HG03439 (cell line): ENCODE data around the gene PRPF8.
"Not testable (repeated sequence)": the region's sequence is repeated elsewhere in the genome, so short reads cannot be mapped to it uniquely, and the experiment has no call there.

Source experiments
- ATAC-seq: cut with Tn5 transposase; IDR thresholded peaks from one replicate; pipeline ENCODE4 v1.9.1; 2021; ENCODE audit warnings: mild to moderate bottlenecking, moderate library complexity; ENCODE audit not compliant: unreplicated experiment

The PRPF8 gene

DNA sequence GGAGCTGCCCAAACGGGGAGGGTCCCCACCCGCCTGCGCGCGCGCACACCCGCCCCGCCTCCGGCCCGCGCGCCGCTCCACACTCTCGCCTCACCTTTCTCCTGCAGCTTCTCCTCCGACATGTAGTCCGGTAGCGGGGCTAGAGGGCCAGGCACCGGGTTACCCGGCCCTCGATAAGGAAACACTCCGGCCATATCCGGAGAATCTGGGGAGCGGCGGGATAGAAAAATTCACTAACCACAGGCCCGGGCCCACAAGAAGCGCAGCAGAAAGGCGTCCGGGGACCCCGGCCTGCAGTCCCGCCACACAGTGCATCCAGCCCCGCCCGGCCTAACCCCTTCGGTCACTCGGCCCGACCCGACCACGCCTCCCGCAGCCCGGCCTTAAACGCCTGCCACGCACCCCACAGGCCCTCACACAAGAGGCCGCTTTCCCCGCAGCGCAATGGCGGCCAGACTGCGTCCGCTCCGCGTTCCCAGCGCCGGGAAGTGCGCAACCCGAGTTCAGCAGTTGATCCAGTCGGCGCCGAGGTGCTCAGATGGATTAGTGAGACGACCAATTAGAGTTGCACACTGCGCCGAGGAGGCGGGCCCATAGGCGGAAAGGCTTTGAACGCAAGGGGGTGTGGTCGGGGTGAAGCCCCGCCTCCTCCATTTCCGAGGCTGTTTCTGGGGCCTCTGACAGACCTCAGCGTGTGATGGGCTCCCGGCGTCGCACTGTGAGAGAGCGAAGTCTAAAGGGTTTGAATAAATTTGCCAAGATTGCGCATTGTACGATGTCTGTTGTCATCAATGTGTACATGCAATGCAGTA lies at the start of gene PRPF8:
PRPF8 (minus strand) TSS at position 490 of the 812 bp plus-strand sequence; CDS start at position 194, 296 bp downstream.
- ATAC-seq, result peak; percentile 98

DNA sequence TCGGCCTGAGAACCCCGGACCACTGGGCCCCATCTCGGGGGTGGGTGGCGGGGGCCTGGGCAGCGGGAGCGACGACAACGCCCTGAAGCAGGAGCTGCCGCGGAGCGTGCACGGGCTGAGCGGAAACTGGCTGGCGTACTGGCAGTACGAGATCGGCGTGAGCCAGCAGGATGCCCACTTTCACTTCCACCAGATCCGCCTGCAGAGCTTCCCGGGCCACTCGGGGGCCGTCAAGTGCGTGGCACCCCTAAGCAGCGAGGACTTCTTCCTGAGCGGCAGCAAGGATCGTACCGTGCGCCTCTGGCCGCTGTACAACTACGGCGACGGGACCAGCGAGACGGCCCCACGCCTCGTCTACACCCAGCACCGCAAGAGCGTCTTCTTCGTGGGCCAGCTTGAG lies 49.1 kb upstream of the PRPF8 start:
- ATAC-seq, result no peak

DNA sequence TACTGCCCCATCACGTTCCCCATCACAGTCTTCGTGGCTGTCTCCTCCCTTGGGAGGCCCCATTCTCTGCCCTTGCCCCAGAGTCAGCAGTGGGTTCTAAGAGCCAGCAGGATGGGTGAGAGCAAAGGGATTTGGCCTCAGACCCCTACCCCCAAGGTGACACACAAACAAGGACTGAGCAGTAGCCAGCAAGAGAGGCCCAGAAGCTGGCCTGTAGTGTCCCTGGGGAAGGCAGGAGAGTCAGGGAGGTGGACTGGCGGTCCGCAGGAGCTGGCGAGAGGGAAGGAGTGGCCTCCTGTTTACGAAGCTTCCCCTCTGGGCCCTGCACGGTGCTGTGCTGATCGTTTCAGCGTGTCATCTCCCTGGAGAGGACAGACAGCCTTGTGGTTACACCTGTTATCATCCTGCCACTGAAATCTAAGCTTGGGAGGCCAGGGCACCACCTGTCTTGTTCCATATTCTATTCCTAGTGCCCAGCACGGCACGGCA lies 48.2 kb upstream of the PRPF8 start:
- ATAC-seq, result no peak

DNA sequence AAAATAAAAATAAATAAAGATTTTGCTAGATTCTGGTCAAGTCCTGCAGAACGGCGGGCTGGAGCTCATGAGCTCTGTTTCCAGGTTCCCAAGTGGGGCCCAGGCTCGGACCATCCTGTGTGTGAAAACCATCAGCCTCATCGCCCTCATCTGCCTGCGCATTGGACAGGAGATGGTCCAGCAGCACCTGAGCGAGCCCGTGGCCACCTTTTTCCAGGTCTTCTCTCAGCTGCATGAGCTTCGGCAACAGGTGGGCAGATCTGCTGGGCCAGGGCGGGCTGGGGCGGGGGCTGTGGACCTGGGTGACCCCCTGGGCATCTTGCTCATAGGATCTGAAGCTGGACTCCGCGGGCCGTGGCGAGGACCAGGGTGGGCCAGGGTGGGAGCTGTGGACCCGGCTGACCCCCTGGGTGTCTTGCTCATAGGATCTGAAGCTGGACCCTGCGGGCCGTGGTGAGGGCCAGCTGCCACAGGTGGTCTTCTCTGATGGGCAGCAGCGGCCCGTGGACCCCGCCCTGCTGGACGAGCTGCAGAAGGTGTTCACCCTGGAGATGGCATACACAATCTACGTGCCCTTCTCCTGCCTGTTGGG lies 47.7 kb upstream of the PRPF8 start:
- no peak for ATAC-seq

DNA sequence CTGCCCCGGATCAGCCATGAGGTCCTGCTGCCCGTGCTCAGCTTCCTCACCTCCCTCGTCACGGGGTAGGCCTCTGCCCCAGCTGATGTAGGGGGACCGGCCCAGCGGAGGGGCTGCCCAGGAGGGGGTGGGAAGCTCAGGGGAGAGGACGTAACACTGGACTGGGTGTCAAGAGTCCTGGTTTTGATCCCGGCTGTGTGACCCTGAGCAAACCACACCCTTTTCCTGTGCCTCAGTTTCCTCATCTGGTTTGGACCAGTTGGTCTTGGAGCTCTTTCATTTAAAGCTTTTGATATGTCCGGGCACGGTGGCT lies 46.5 kb upstream of the PRPF8 start:
- no peak for ATAC-seq

DNA sequence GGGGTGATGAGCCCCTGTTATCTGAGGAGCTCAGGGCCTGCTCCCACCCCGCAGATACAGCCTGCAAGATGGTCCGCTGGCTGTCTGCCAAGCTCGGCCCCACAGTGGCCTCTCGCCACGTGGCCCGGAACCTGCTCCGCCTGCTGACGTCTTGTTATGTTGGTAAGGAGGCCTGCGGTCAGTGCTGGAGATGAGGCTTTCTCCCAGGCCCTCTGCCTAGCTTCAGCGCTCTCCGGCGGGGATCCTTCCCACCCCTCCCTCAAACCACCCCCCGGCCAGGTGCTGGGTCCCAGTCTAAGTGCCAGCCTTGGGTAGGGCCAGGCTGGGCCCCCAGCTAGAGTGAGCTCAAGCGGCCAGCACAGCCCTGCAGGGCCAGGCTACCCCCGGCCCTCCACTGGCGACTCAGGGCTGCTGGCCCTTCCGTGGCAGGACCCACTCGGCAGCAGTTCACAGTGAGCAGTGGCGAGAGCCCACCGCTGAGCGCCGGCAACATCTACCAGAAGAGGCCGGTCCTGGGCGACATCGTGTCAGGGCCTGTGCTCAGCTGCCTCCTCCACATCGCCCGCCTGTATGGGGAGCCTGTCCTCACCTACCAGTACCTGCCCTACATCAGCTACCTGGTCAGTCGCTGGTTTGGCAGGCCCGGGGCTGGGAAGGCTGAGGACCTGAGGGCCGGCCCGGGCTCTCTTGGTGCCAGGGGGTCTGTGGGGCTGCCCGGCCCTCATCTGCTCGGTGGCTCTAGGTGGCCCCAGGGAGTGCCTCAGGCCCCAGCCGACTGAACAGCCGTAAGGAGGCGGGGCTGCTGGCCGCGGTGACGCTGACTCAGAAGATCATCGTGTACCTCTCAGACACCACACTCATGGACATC lies 45.9 kb upstream of the PRPF8 start:
- no peak for ATAC-seq

DNA sequence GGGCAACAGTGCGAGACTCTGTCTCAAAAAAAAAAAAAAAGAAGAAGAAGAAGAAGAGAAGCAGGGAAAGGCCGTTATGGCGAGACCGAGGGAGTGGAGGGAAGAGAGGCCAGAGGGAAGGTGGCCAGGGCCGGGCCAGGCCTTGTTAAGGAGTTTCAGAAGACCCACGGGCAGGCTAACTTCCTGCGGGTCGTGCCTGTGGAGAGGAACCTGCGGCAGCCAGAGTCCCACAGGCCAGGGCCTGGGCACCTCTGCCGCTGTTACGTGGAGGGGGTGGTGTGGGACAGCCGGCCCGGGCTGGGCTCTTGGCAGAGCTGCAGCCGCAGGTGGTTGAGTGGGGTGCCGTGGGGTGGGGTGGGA lies 45.3 kb upstream of the PRPF8 start:
- ATAC-seq, result no peak

DNA sequence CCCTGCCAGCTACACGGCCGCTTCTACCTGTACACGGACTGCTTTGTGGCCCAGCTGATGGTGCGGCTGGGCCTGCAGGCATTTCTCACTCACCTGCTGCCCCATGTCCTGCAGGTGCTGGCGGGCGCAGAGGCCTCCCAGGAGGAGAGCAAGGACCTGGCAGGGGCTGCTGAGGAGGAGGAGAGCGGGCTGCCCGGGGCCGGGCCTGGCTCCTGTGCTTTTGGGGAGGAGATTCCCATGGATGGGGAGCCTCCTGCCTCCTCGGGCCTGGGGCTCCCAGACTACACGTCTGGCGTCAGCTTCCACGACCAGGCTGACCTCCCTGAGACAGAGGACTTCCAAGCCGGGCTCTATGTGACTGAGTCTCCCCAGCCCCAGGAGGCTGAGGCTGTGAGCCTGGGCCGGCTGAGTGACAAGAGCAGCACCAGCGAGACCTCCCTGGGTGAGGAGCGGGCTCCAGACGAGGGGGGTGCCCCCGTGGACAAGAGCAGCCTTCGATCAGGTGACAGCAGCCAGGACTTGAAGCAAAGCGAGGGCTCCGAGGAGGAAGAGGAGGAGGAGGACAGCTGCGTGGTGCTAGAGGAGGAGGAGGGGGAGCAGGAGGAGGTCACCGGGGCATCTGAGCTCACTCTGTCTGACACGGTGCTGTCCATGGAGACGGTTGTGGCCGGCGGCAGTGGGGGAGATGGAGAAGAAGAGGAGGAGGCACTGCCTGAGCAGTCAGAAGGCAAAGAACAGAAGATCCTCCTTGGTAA lies 43.4 kb upstream of the PRPF8 start:
- ATAC-seq, result no peak

DNA sequence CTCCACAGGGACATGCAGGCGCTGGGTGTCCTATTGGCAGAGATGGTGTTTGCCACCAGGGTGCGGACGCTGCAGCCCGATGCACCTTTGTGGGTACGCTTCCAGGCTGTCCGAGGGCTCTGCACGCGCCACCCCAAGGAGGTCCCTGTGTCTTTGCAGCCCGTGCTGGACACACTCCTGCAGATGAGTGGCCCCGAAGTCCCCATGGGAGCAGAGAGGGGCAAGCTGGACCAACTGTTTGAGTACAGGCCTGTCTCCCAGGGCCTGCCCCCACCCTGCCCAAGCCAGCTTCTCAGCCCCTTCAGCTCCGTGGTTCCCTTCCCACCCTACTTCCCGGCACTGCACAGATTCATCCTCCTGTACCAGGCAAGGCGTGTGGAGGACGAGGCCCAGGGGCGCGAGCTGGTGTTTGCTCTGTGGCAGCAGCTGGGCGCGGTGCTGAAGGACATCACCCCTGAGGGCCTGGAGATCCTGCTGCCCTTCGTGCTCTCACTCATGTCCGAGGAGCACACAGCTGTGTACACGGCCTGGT lies 42.7 kb upstream of the PRPF8 start:
- ATAC-seq, result no peak

DNA sequence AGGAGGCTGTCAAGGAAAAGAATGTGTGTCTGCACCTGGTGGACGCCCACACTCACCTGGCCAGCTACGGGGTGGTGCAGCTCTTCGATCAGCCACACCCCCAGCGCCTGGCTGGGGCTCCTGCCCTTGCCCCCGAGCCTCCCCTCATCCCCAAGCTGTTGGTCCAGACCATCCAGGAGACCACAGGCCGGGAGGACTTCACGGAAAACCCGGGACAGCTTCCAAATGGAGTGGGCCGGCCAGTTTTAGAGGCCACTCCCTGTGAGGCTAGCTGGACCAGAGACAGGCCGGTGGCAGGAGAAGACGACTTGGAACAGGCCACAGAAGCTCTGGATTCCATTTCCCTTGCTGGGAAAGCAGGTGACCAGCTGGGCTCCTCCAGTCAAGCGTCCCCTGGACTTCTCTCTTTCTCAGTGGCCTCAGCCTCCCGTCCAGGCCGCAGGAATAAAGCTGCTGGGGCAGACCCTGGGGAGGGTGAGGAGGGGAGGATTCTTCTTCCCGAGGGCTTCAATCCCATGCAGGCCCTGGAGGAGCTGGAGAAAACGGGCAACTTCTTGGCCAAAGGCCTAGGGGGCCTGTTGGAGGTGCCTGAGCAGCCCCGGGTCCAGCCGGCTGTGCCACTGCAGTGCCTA lies 42.1 kb upstream of the PRPF8 start:
- no peak for ATAC-seq

DNA sequence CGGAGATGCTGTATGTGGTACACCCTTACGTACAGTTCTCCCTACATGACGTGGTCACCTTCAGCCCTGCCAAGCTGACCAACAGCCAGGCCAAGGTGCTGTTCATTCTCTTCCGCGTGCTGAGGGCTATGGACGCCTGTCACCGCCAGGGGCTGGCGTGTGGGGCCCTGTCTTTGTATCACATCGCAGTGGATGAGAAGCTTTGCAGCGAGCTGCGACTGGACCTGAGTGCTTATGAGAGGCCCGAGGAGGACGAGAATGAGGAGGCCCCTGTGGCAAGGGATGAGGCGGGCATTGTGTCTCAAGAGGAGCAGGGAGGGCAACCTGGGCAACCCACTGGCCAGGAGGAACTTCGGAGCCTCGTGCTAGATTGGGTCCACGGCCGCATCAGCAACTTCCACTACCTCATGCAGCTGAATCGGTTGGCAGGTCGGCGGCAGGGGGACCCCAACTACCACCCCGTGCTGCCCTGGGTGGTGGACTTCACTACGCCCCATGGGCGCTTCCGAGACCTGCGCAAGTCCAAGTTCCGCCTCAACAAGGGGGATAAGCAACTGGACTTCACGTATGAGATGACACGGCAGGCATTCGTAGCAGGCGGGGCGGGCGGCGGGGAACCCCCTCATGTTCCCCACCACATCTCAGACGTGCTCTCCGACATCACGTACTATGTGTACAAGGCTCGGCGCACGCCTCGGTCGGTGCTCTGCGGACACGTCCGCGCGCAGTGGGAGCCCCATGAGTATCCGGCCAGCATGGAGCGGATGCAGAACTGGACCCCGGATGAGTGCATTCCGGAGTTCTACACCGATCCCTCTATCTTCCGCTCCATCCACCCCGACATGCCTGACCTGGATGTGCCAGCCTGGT lies 41.2 kb upstream of the PRPF8 start:
- ATAC-seq, result no peak

DNA sequence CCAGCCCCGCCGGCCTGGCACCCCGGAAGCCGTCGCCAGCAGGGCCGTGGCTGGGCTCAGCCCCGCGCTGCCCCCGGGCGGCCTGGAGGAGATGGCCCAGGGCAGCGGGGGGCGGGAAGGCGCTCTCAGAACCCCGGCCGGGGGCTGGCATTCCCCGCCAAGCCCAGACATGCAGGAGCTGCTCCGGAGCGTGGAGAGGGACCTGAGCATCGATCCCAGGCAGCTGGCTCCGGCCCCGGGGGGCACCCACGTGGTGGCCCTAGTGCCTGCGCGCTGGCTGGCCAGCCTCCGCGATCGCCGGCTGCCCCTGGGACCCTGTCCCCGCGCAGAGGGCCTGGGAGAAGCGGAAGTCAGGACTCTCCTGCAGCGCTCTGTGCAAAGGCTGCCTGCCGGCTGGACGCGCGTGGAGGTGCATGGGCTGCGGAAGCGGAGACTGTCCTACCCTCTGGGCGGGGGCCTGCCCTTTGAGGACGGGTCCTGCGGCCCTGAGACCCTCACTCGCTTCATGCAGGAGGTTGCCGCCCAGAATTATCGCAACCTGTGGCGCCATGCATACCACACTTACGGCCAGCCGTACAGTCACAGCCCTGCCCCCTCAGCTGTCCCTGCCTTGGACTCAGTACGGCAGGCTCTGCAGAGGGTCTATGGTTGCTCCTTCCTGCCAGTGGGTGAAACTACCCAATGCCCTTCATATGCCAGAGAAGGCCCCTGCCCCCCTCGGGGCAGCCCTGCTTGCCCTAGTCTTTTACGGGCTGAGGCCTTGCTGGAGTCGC lies 40.4 kb upstream of the PRPF8 start:
- peak; percentile 34 for ATAC-seq

DNA sequence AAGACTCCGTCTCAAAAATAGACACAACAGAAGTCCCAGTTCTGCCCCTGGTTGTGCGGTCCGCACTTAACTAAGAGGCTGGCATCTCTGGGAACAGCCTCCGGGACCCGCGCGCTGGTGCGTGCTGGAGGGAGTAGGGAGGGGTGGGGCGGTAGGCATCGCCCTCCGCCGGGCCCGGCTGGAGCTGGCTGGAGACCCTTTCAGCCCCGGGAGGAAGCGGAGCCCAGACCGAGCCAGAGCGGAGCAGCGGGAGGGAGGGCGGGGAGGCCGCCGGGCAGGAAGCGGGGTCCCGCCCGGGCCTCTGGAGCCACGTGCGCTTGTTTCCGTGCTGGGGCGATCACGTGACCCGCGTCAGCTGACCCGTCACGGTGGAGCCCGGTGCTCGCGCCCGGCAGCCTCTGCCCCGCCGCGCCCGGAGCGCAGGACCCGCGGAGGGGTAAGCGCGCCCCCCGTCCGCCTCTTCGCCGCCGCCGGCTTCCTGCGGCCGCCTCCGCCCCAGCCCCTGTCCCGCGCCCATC lies 39.7 kb upstream of the PRPF8 start, which contains the start of gene WDR81:
WDR81 (plus strand) TSS at position 354 of the 518 bp plus-strand sequence. CDS start 256 bp downstream, outside the sequence.
- ATAC-seq, result peak; percentile 44

DNA sequence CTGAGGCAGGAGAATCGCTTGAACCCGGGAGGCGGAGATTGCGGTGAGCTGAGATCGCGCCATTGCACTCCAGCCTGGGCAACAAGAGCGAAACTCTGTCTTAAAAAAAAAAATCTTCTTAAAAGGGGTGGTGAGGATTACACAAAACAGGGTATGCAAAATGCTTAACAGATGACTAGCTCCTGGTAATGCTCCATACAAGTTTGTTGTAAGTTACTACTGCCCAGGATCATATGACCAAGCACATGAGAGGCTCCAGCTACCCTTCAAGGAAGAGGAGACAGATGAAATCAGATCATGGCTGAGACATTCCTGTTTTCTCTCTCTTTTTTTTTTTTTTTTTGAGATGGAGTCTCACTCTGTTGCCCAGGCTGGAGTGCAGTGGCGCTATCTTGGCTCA lies 37.4 kb upstream of the PRPF8 start:
- not testable (repeated sequence) for ATAC-seq

DNA sequence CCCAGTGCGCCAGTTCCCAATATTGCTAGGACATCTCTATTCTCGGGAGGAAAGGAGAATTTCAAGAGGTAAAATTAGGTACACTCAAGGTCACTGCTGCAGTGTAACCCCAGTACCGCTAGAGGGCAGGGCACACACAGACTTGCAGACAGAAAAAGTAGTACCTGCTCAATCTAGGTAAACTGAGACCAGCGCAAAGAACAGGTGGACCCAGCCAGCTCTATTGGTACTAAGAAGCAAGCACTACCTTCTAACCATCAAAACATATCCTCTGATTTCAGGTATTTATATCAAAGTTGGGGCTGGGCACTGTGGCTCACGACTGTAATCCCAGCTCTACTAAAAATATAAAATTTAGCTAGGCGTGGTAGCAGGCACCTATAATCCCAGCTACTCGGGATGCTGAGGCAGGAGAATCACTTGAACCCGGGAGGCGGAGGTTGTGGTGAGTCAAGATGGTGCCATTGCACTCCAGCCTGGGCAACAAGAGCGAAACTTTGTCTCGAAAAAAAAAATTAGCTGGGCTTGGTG lies 36.3 kb upstream of the PRPF8 start:
- ATAC-seq, result no peak

DNA sequence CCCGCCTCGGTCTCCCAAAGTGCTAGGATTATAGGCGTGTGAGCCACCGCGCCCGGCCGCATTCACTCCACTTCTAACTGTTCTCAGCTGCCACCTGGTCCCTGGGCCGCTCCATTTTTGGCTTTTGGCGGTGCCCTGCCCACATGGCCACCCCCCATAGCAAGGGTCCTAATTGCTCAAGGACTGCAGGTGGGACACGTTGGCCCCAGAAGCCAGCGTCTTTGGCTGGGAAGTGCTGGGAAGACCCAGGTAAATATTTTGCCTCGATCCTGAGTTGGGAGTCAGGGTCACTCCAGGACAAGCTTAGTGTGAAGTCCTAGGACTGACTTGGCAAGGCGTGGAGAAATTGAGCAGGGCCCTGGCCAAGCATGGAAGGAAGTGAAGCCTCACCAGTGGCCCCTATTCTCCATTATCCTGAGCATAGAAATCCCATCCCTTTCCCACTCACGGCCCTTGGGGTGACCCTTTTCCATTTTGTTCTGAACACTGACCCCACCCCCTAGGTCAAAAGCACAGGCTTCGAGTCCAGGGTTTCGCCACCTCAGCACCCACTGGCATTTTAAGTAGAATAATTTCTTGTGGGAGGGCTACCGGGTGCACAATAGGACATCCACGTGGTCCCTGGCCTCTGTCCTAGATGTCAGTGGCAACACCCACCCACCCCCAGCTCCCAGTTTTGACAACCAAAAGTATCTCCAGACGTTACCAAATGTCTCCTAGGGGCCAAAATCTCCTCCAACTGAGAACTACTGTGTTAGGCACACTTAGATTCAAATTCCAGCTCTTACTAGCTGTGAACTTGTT lies 33.9 kb upstream of the PRPF8 start:
- no peak for ATAC-seq
